HG02588 (cell line): Measurements from ENCODE around the gene CCDC127.
"Not testable (repeated sequence)": the region's sequence is repeated elsewhere in the genome, so short reads cannot be mapped to it uniquely, and the experiment has no call there.

Source experiments
- ATAC-seq: cut with Tn5 transposase; IDR thresholded peaks from one replicate; pipeline ENCODE4 v1.9.1; 2021; ENCODE audit warnings: mild to moderate bottlenecking, moderate library complexity; ENCODE audit not compliant: unreplicated experiment

The CCDC127 gene

DNA sequence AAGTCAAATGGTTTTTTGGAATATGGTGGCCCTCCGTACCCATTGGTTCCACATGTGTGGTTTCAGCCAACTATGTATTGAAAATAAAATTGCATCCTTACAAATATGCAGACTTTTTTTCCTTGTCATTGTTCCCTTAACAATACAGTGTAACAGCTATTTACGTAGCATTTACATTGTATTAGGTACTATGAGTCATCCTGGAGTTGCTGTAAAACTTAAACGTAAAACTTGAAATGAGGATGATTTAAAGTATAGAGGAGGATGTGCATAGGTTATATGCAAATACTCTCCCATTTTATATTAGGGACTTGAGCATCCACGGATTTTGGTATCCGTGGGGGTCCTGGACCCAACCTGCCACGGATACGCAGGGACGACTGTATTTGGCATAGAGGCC is 16.5 kb upstream of the CCDC127 start:
- ATAC-seq: no peak

DNA sequence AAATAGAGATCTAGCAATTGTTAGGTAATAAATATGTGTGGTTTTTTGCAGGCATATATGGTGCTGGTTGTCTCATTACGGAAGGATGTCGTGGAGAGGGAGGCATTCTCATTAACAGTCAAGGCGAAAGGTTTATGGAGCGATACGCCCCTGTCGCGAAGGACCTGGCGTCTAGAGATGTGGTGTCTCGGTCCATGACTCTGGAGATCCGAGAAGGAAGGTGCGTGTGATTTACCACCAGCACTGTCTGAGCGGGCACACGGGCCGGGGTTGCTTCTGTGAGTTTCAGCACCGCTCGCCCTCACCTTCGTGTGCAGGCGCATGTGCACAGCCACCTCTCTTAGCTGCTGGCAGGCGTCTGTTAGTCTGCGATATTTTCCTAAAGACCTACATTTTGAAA is 15.5 kb upstream of the CCDC127 start:
- ATAC-seq: not testable (repeated sequence)

DNA sequence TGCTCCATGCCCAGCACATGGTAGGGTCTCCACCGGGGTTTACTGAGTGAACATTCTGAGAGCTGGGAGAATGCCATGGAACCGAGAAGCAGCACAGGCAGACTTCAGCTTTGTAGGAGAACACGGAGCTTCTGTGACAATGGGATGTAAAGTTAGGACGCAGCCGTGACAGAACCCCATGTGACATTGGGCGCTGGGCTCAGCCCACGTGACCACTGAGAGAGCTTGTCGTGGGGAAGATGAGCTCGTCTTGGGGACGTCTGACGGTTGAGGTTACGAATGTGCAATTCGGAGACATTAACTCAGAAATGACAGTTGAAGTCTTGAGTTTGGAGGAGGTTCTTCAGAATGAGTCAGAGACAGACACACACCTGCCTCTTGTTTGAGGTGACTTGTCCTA is 13.7 kb upstream of the CCDC127 start:
- no peak for ATAC-seq

- no peak for ATAC-seq
Measured at GRCh38 chr5:230711-231110, 12.8 kb upstream of the CCDC127 start.

DNA sequence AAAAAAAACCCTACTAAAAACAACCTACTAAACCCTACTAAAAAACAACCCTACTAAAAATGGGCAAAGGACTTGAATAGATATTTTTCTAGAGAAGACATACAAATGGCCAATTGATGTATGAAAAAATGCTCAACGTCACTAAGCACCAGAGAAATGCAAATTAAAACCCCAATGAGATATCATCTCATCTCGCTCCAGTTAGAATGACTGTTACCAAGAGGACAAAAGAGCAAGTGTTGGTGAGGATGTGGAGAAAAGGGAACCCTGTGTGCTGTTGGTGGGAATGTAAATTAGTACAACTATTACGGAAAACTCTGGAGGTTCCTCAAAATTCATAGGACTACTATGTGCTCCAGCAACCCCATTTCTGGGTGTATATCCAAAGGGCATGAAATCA is 10.9 kb upstream of the CCDC127 start:
- no peak for ATAC-seq

DNA sequence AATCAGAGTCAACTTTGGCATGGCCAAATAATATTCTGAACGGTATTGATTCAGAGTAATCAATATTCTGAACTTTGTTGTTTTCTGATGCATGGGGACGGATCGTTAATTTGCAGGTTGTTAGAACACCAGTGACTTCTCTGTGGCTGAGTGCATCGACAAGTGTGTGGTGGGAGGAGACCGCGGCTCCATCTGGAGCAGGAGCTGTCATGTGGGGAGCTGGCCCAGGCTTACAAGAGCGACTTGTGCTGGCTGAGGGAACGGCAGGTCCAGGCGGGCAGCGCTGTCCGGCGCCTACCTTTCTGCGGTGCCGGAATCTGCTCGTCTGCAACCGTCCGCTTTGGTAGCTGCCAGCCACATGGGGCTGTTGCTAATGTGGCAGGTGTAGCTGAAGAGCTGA is 9.4 kb upstream of the CCDC127 start:
- not testable (repeated sequence) for ATAC-seq

GRCh38 chr5:225334-225733 is 7.4 kb upstream of the CCDC127 start:
- ATAC-seq: no peak

GRCh38 chr5:223791-224190 is 5.8 kb upstream of the CCDC127 start:
- no peak for ATAC-seq

GRCh38 chr5:222951-223715 is 5.2 kb upstream of the CCDC127 start:
- ATAC-seq: not testable (repeated sequence)

- ATAC-seq: no peak
Measured at GRCh38 chr5:219991-220390, 2.0 kb upstream of the CCDC127 start.

GRCh38 chr5:219460-219863 is 1.5 kb upstream of the CCDC127 start:
- ATAC-seq: no peak

DNA sequence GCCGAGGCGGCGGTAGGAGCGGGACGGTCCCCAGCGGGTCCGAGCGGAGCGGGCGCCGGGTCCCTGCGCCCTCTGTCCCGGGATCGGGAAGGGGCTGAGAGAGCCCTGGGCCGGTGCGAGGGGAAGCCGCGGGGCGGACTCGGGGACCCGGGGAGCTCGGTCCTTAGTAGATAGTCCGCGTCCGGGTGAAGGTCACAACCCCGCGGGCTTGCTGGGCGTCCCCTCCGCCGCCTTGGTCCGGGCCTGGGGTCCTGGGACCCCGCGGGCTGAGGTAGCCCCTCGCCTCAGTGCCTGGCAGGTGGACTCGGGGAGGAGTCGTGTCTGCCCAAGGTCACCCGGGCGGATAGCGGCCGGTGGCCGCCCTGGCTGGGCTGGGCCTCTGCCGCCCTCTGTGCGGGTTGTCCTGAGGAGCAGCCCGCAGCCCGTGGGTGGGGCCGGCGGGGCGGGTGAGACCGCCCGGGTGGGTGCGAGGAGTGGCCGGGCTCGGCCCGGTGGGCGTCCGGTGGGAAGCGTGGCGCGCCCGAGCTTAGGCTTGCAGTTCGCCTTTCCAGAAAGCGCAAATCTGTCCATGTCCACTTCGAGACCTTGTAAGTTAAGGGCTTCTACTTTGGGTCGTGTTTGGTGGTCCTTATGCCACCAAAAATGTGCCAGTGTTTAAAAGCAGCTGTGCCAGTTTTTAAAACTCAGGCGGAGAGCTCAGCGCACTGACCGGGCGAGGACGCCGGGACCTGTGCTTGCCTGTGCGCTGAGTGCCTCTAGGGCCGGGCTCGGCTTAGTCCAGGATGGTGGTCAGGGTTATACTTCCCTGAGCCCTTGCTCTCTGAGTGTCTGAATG is 721 bp upstream of the CCDC127 start:
- peak; percentile 28 for ATAC-seq

- ATAC-seq: not testable (repeated sequence)
Measured at GRCh38 chr5:216076-216475, 1.9 kb downstream of the CCDC127 start.

- not testable (repeated sequence) for ATAC-seq
Measured at GRCh38 chr5:215256-215655, 2.7 kb downstream of the CCDC127 start.

DNA sequence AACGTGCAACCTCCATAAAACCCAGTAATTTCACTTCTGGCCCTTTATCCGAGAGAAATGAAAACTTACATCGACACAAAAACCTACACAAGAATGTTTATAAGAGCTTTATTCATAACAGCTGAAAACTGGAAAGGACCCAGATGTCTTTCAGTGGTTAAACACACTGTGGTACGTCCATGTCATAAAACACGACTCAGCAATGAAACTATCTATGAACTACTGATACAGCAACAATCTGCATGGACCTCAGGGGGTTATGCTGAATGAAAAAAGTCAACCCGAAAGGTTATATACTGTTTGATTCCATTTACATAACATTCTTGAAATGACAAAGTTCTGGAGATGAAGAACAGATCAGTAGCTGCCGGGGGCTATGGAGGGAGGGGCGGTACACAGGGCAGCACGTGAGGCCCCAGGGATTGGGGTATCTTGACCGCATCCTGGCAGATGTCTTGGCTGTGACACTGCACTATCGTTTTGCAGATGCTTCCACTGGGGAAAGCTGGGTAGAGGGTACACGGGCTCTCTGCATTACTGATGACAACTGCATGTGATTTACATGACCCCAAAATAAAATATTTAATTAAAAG is 4.1 kb downstream of the CCDC127 start:
- no peak for ATAC-seq

DNA sequence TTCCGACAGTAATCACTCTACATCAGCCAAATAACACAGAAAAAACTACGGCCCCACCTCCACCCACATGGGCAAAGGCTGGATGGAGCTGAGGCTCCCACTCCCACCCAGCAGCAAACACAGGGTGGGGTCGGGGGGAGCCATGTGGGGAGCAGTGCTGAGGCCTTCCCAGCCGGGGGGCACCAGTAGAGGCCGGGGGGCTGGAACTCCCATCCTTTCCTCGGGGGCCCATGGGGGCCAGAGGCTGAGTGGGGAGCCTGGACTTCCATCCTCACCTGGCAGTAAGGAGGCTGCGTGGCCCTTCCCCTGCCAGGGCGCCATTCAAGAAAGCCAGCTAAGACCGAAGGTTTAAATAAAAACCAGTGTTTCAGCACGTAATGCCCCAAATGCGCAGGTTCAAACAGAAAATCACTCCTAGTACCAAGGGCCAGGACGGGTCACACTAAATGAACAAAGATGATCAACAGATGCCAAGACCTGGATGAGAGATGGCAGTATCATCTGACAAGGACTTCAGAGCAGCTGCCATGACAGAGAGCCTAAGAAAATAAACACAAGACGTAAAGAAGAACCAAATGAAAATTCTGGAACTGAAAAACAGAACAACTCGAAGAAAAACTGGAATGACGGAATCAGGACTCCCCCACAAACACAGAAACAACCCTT is 9.4 kb downstream of the CCDC127 start:
- no peak for ATAC-seq

GRCh38 chr5:207599-207998 is 10.4 kb downstream of the CCDC127 start:
- no peak for ATAC-seq

DNA sequence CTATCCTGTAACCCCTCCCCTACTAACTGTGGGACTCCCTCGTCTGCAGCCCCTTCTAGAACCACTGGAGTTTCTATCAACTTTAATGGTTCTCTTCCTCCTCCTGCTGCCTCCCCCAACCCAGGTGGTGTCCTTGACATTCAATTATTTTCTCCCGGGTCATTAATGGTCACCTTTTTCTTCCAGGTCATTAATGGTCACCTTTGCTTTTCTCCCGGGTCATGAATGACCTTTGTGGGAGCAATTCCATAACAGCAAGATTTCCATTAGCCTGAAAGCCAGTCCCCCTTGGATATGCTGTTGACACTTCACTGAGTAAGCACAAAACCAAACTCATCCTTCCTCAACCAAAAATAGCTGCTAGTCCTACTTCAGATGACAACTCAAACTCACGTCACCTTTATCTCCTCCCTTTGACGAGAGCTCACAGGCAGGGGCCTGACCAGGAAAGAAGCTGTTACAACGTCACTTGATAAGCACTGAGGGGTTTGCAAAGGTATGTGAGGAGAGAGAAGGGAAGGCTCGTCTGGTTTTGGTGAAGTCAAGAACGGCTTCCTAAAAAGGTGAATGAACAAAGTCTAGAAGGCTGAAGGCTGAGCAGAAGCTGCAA is 10.9 kb downstream of the CCDC127 start:
- ATAC-seq: no peak

- ATAC-seq: no peak
Measured at GRCh38 chr5:206406-206805, 11.5 kb downstream of the CCDC127 start.

GRCh38 chr5:204966-205670 is 12.8 kb downstream of the CCDC127 start:
- no peak for ATAC-seq
